GM18517 (cell line): Measurements from ENCODE around the gene ARSG.
"Not testable (repeated sequence)": the region's sequence is repeated elsewhere in the genome, so short reads cannot be mapped to it uniquely, and the experiment has no call there.

Source experiments
- ATAC-seq: cut with Tn5 transposase; IDR thresholded peaks from one replicate; pipeline ENCODE4 v1.9.1; 2021; ENCODE audit warnings: mild to moderate bottlenecking, moderate library complexity; ENCODE audit not compliant: unreplicated experiment

The ARSG gene

DNA sequence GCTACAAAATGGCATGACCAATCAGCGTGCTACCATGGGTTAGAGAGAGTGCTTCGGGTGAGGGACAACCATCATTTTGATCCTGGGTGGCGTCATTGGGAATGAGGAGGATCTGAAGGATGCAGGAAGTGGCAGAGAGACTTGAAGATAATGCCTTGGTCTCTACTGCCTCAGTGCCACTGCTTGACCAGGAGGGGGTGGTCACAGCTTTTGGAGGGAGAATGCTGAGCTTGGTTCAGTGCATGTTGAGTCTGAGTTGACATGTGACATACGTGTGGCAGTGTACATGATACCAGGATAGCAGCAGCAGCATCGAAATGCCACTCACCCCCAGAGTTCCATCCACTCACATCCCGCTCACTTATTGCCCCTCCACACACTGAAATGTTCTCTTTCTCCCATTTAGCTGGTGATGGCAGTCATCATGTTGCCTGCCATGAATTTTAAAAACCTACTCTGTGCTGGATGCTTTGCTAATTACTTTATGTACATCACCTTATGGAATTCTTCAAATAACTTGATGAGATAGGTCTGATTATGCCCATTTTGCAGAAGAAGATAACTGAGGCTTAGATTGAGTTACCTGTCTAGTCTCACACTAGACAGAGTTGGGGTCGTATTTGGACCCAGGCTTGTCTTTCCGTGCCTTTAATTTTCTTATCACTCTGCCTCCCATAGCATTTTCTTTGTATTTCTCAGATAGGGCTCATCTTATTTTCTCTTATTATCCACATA, 36.7 kb downstream of the ARSG start:
- no peak for ATAC-seq

GRCh38 chr17:68328676-68329075, 37.4 kb downstream of the ARSG start:
- no peak for ATAC-seq

DNA sequence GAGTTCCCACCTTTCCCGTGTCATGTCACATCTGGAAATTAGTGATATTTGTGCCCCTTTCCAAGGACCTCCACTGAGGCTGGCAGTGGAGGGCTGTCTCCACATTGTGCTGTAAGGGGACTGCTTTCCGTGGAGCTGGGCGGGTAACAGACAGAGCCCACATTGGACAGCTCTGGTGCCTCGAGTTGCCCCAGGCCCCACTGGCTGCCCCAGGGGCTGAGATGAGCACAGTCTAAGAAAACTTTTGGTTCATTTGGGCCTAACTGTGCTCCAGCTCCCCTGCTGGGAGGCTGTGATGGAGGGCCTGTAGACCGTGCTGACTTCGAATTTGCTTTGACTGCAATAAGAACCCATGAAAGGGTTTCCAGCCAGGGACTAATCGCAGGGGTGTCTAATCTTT, 38.0 kb downstream of the ARSG start:
- ATAC-seq = no peak

DNA sequence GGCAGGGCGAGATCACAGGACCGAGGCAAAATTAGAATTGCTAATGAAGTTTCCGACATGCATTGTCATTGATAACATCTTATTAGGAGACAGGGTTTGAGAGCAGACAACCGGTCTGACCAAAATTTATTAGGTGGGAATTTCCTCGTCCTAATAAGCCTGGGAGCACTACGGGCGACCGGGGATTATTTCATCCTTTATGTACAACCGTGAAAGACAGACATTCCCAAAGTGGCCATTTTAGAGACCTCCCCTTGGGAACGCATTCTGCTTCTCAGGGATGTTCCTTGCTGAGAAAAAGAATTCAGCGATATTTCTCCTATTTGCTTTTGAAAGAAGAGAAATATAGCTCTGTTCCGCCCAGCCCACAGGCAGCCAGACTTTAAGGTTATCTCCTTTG, 40.6 kb downstream of the ARSG start:
- not testable (repeated sequence) for ATAC-seq

GRCh38 chr17:68334393-68334792, 43.1 kb downstream of the ARSG start:
- ATAC-seq = no peak

DNA sequence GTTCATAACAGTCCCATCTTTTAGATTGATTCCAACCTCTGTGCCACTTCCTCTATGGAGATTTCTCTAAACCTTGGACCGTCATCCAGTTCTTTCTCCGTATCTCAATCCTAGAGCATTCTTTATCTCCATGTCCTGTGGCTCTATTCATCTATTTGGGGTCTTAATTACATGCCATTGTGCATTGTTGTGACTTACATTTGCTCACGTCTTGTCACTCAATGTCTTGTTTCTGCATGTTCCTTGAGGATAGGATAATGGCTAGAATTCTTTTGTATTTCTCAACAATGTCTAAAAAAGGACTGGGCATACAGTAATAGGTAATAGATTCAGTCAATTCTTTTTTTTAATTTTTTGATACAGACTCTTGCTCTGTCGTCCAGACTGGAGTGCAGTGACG, 50.2 kb downstream of the ARSG start:
- no peak for ATAC-seq

DNA sequence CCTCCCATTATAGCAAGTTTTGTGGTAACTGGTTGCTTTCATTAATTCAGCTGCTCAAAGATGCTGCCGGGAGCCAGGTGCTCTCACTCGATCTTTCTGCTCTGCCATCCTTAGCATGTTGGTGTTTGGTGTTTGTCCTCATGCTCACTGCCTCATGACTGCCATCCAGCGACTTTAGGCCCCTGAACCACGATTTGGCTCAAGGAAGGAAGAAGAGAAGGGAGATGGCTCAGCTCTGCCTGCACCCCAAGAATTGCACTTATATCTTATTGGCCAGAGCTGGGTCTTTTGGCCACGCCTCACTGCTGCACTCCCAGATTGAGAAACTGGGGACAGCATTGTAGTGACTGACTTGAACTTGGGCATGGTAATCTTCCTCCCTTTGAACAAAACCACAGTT, 52.7 kb downstream of the ARSG start:
- ATAC-seq = no peak

GRCh38 chr17:68344701-68345136, 53.4 kb downstream of the ARSG start:
- ATAC-seq = no peak

- ATAC-seq = peak; percentile 66
Observed at GRCh38 chr17:68346448-68346847, 55.2 kb downstream of the ARSG start.

- no peak for ATAC-seq
Observed at GRCh38 chr17:68347380-68347779, 56.1 kb downstream of the ARSG start.

DNA sequence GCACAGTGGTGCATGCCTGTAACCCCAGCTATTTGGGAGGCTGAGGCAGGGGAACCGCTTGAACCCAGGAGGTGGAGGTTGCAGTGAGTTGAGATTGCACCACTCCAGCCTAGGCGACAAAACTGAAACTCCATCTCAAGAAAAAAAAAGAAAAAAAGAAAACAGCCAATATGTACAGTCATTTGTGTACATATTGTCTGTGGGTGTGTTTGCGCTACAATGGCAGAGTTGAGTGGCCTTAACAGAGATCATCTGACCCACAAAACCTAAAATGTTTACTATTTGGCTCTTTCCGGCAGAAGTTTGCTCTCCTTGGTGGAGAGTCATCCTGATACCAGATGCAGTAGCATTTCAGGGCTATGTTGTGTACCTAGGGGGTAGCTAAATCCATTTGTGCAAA, 57.9 kb downstream of the ARSG start:
- peak; percentile 85 for ATAC-seq

DNA sequence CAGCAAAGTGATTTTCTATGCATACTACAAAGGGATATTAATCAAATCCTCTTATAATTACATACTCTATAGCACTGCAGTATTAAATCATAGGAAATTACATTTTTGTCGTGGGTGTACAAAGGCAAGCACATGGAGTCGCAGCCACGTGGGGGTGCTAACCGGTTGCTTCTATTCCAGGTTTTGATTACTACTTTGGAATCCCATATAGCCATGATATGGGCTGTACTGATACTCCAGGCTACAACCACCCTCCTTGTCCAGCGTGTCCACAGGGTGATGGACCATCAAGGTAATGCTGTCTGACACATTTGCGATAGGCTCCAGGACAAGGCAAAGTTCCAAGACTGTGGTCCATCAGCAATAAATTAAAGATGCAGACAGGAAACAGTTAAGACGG, 60.1 kb downstream of the ARSG start:
- no peak for ATAC-seq

DNA sequence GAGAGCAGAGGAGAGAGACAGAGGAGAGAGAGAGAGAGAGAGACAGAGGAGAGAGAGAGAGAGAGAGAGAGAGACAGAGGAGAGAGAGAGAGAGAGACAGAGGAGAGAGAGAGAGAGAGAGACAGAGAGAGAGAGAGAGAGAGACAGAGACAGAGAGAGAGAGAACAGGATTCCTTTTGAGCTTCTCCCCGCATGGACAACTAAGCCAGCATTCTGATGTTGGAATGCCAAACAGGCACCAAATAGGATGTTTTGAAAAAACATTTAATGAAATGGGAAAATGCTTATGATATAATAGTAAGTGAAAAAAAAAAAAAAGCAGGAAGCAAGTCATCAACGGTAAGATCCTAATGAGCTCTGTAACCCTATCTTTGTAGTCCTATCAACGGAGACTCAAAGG, 60.7 kb downstream of the ARSG start:
- no peak for ATAC-seq

- ATAC-seq = not testable (repeated sequence)
Observed at GRCh38 chr17:68352671-68353070, 61.4 kb downstream of the ARSG start.

DNA sequence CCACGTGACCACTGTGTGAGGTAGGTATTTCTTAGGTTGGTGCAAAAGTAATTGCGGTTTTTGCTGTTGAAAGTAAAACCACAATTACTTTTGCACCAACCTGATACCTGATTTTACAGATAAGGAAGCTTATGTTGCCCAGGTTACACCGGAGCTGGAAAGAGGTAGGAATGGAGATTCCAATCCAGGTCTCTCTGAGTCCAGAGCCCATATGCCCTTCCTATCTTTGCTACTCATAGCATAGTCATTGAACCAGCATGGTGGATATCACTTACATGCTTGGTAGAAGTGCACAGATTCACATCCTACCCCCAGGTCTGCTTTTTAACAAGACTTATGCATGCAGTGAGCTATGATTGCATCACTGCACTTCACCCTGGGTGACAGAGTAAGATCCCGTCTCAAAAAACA, 61.8 kb downstream of the ARSG start:
- no peak for ATAC-seq

DNA sequence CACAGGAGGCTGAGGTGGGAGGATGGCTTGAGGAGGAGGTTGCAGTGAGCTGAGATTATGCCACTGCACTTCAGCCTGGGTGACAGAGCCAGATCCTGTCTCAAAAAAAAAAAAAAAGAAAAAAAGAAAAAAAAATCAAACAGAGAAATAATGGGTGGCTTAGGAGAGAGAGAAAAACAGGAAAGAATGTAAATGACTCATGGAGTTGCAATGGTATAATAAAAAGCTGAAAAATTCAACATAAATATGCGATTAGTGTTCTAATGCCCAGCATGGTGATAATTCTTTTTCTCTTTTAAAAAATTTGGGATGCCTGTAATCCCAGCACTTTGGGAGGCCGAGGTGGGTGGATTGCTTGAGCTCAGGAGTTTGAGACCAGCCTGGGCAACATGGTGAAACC, 63.0 kb downstream of the ARSG start:
- ATAC-seq = not testable (repeated sequence)

GRCh38 chr17:68355108-68355507, 63.8 kb downstream of the ARSG start:
- ATAC-seq = not testable (repeated sequence)

DNA sequence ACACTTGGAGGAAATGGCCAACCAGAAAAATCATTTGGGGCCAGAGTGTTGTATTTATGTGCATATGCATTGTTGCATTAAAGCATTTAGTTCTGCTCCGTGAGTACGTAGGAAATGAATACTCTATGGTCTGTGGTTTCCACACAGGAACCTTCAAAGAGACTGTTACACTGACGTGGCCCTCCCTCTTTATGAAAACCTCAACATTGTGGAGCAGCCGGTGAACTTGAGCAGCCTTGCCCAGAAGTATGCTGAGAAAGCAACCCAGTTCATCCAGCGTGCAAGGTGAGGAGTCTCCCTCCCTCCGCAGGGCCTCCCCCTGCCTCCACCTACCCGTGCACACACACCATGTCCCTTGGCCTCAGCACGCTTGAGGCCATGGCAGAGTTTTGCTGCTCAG, 65.2 kb downstream of the ARSG start:
- no peak for ATAC-seq

DNA sequence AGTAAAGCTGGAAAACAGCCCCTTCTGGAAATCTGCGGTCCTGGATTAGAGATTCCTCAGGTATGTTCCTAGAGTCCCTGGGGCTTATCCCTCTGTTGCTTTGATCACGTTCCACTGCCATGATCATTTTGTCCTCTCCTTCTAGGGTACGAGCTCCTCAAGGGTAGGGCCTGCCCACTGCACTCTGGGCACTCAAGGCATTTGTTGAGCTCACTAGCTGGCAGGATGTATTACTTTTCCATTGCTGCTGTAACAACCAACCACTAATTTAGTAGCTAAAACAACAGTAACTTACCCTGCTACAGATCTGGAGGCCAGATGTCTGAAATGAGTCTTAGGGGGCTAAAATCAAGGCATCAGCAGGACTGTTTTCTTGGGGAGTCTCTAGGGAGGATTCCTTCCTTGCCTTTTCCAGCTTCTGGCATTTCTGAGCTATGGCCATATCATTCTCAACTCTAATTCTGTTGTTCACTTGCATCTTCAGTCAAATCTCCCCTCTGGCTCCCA, 65.7 kb downstream of the ARSG start:
- ATAC-seq = no peak

DNA sequence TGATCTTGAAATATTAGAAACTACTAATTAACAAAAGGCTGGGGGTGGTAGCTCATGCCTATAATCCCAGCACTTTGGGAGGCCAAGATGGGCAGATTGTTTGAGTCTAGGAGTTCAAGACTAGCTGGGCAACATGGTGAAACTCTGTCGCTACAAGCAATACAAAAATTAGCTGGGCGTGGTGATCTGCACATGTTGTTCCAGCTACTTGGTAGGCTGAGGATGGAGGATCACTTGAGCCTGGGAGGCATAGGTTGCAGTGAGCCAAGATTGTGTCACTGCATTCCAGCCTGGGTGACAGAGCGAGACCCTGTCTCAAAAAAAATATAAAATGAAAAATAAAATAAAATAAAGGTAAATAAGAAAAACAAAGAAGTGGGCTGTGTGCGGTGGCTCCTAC, 66.6 kb downstream of the ARSG start:
- no peak for ATAC-seq

GRCh38 chr17:68359791-68360535, 68.7 kb downstream of the ARSG start:
- no peak for ATAC-seq

DNA sequence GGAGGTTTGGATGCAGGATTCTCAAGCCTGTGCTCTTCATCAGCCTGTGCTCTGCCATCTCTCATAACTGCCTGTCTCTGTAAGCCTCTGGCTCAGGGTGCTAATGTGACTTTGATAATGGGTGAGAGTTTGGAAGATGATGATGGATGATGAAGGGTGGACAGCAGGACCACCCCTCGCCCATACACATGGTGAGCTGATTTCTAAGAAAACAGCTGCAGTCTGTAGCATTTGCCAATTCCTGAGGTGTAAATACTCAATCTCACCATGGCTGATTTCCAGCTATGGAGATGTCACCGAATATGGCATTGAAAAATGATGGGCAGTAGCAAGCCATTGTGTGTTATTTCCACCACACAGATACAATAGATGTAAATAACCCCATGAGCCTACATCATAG, 74.2 kb downstream of the ARSG start:
- no peak for ATAC-seq
